ENCODE data around the gene URB1.

Gene URB1

GRCh38 chr21:32347351-32347750, 45.5 kb downstream of the URB1 start:
- ChIA-PET CTCF (no interaction called here), POLR2A (no interaction called here)
- no peak overlapping the region for H3K4me3 ChIP-seq (ENCODE audit: low read depth, low read length)

GRCh38 chr21:32346951-32347350, 45.9 kb downstream of the URB1 start:
- ChIA-PET POLR2A (no interaction called here), CTCF (no interaction called here)
- DNase-seq (ENCODE audit: low read depth, low spot score): no peak
- no peak overlapping the region for H3K4me3 ChIP-seq (ENCODE audit: low read depth, low read length)
- no peak for TF ChIP-seq CTCF (IDR thresholded peaks at IDR 0.05; ENCODE audit: insufficient read depth, low read length, missing control alignments)

More at GRCh38 chr21:32347351-32347750, 45.5 kb downstream of the URB1 start:
- no peak for DNase-seq (ENCODE audit: low read depth, low spot score)
- no peak for TF ChIP-seq CTCF (IDR thresholded peaks at IDR 0.05; ENCODE audit: insufficient read depth, low read length, missing control alignments)

DNA sequence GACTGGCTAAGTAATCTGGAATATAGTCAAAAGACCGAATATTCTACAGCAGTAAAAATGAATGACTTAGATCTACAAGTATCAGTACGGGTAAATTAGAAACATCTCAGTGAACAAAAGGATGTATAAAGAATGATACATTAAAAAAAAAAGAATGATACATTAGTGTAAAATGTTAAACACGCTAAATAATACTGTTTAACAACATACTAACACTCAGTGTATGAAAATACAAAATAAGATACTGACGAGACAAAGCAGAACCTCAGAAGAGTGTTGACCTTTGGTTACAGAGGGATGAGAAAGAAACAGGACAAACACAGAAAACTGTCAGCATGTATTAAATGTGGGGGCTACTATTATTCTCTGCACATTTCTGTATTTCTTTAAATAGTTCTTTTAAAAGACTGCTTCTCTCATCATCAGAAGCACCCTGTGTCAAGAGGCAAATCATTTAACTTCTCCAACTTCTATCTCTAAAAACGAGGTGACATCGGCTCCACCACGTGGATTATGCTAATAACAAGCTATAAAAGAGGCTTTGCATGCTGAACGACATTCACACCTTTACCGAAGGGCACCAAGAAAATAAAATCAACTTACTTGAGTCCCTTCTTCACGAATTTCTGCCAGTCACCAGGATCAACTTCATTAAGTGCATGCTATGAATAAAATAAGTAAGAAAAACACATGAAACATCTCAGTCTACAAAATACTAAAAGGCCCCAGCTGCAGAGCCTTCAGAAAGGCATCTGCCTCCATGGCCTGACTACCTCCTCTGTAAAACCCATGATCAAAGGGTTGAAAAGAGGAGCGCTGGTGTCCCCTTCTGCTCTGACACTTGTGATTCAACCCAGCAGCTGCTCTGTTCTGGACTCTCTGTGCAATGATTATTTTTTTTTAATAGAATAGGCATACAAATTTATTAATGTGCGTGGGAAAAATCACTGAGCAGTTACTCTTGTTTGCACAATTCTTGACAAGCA, 51.7 kb downstream of the URB1 start:
- ChIA-PET POLR2A (no interaction called here), CTCF (interaction anchor here (1.0 to 2.1 kb wide), 3 partner anchors 9 to 260 kb away, joined by 4 to 7 read pairs (median 6); no protein-coding TSS in a partner anchor)
- DNase-seq (ENCODE audit: low read depth, low spot score): no peak
- no peak overlapping the region for H3K4me3 ChIP-seq (ENCODE audit: low read depth, low read length)
- TF ChIP-seq CTCF (IDR thresholded peaks at IDR 0.05; ENCODE audit: insufficient read depth, low read length, missing control alignments): no peak

- CTCF ChIA-PET: no interaction called here
- no peak overlapping the region for H3K4me3 ChIP-seq (ENCODE audit: low read depth, low read length)
- no peak for DNase-seq (ENCODE audit: low read depth, low spot score)
- POLR2A ChIA-PET: no interaction called here
- no peak for TF ChIP-seq CTCF (IDR thresholded peaks at IDR 0.05; ENCODE audit: insufficient read depth, low read length, missing control alignments)
These were observed 54.4 kb downstream of the URB1 start for GRCh38 chr21:32338209-32338921.

GRCh38 chr21:32337206-32337605, 55.6 kb downstream of the URB1 start:
- no peak overlapping the region for H3K4me3 ChIP-seq (ENCODE audit: low read depth, low read length)
- TF ChIP-seq CTCF (IDR thresholded peaks at IDR 0.05; ENCODE audit: insufficient read depth, low read length, missing control alignments): no peak
- ChIA-PET POLR2A (no interaction called here), CTCF (interaction anchor here (0.9 kb wide), 2 partner anchors 9 to 232 kb away, joined by 3 read pairs; no protein-coding TSS in a partner anchor)
- no peak for DNase-seq (ENCODE audit: low read depth, low spot score)

DNA sequence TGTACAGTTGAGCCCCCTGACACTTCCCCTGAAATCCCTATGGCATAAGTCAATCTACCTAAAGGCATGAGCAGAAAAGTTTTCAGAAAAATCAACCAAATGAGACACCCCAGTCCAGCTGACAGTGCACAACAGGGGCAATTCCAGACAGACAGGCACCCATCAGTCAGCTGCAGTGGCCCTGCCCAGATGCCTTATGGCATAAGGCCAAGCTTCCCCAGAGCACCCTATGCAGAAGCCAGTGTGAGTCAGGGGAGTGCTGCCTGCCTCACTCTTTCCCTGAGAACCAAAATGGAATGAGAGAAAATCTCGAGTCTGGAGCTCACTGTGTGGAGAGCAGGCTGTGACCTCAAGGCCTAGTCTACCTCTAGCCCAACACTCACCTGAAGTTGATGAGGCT, 56.1 kb downstream of the URB1 start:
- no peak for DNase-seq (ENCODE audit: low read depth, low spot score)
- no peak overlapping the region for H3K4me3 ChIP-seq (ENCODE audit: low read depth, low read length)
- POLR2A ChIA-PET: no interaction called here
- TF ChIP-seq CTCF (IDR thresholded peaks at IDR 0.05; ENCODE audit: insufficient read depth, low read length, missing control alignments): no peak
- CTCF ChIA-PET: interaction anchor here (0.9 to 1.2 kb wide), 3 partner anchors 9 to 265 kb away, joined by 3 to 5 read pairs (median 3); no protein-coding TSS in a partner anchor
